ENCODE measurements around the gene CCL8.

DNA sequence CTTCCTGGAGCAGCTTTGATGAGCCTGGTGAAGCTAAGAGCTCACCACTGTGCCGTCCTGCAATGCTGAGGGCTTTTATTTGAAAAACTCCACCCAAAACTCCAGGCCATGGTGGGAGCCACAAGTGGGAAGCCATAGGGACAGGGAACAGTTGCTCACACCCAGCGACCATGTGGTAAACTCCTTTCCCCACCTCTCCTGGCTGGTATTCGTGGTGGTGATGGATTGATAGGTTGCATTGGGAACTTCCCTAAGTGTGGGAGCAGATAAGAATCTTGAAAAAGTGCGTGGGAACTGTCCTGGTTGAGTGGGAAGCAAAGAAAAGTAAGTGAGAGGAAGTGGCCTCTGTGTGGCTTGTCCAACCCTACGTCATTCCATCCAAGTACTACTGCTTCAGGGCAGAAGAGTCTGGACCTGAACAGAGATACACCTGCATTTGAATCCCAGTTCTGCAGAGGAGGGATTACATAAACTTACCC, 44.0 kb downstream of the CCL8 start, which contains the start of gene CCL1:
- TF ChIP-seq TAF1 (IDR thresholded peaks at IDR 0.05; ENCODE audit: low read depth), result no peak
- TF ChIP-seq RAD21 (IDR thresholded peaks at IDR 0.05; ENCODE audit: low read depth), result no peak
- TF ChIP-seq REST (IDR thresholded peaks at IDR 0.05; ENCODE audit: low read depth), result no peak
- no peak for TF ChIP-seq MAX (IDR thresholded peaks at IDR 0.05)
- no peak for TF ChIP-seq NFIC (IDR thresholded peaks at IDR 0.05)
- TF ChIP-seq CEBPB (IDR thresholded peaks at IDR 0.05), result no peak
- no peak for TF ChIP-seq YY1 (IDR thresholded peaks at IDR 0.05; ENCODE audit: low read depth)
- no peak for TF ChIP-seq ZBTB7A (IDR thresholded peaks at IDR 0.05; ENCODE audit: low read depth)
- TF ChIP-seq EP300 (IDR thresholded peaks at IDR 0.05; ENCODE audit: borderline replicate concordance), result no peak
- TF ChIP-seq CREB1 (IDR thresholded peaks at IDR 0.05; ENCODE audit: low read depth), result no peak
- no peak for TF ChIP-seq EGR1 (IDR thresholded peaks at IDR 0.05)
